ENCODE data around the gene PKHD1.

DNA sequence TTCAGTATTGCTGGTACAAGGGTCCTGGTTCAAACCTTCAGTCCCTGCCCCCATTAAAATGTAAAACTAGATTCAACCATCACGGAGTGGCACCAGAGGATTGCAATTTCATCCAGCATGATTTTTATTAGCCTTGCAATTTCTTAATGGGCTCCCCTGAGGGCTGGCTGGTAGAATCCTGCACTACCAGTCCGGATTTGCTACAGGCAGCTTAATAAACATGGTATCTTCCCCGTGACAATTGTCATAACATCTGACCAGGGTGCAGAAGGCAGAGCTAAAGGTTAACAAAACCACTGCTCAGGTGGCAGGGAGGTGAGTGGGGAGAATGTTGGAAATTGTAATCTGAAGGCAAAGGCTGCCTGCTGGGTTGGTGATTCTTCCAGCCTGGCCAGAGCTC, 94.5 kb downstream of the PKHD1 start:
- no peak for TF ChIP-seq POLR2A (IDR thresholded peaks at IDR 0.05; ENCODE audit: extremely low read depth, insufficient read length)
- TF ChIP-seq, protein P1, sequence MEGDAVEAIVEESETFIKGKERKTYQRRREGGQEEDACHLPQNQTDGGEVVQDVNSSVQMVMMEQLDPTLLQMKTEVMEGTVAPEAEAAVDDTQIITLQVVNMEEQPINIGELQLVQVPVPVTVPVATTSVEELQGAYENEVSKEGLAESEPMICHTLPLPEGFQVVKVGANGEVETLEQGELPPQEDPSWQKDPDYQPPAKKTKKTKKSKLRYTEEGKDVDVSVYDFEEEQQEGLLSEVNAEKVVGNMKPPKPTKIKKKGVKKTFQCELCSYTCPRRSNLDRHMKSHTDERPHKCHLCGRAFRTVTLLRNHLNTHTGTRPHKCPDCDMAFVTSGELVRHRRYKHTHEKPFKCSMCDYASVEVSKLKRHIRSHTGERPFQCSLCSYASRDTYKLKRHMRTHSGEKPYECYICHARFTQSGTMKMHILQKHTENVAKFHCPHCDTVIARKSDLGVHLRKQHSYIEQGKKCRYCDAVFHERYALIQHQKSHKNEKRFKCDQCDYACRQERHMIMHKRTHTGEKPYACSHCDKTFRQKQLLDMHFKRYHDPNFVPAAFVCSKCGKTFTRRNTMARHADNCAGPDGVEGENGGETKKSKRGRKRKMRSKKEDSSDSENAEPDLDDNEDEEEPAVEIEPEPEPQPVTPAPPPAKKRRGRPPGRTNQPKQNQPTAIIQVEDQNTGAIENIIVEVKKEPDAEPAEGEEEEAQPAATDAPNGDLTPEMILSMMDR (IDR thresholded peaks at IDR 0.05; ENCODE audit: low read depth, low read length), result no peak
- TF ChIP-seq, protein P2, sequence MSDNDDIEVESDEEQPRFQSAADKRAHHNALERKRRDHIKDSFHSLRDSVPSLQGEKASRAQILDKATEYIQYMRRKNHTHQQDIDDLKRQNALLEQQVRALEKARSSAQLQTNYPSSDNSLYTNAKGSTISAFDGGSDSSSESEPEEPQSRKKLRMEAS (IDR thresholded peaks at IDR 0.05; ENCODE audit: low read depth, low read length), result no peak
- TF ChIP-seq MYC (IDR thresholded peaks at IDR 0.05; ENCODE audit: low read depth, low read length), result no peak
